Right renal pelvis (tissue), 4 donors: Measurements from ENCODE around the gene EXOSC5. TPM values are rescaled to one million over a fixed set of nuclear protein-coding genes. Genes with fewer than 3 reads are reported as not detected.
"Not testable (repeated sequence)": the region's sequence is repeated elsewhere in the genome, so short reads cannot be mapped to it uniquely, and the experiment has no call there.

Experiments used
- DNase-seq, 4 donors: peaks; one replicate each; pipeline ENCODE4 v3.0.0-alpha.2; 2013; ENCODE audit warnings: low read depth in 4 of 4, low spot score in 3 of 4, missing footprints in 1 of 4
- polyA plus RNA-seq, 4 donors: library from polyadenylated mRNA; unstranded; fragments of 120-200 nt; gene quantifications; one replicate each; pipeline ENCODE4 v1.2.1, GENCODE V29; 2013; ENCODE audit not compliant: insufficient read length in 4 of 4

EXOSC5 gene
- polyA plus RNA-seq, result 10 to 100 TPM; 14.3 to 21.4 (median 16.3) TPM

DNA sequence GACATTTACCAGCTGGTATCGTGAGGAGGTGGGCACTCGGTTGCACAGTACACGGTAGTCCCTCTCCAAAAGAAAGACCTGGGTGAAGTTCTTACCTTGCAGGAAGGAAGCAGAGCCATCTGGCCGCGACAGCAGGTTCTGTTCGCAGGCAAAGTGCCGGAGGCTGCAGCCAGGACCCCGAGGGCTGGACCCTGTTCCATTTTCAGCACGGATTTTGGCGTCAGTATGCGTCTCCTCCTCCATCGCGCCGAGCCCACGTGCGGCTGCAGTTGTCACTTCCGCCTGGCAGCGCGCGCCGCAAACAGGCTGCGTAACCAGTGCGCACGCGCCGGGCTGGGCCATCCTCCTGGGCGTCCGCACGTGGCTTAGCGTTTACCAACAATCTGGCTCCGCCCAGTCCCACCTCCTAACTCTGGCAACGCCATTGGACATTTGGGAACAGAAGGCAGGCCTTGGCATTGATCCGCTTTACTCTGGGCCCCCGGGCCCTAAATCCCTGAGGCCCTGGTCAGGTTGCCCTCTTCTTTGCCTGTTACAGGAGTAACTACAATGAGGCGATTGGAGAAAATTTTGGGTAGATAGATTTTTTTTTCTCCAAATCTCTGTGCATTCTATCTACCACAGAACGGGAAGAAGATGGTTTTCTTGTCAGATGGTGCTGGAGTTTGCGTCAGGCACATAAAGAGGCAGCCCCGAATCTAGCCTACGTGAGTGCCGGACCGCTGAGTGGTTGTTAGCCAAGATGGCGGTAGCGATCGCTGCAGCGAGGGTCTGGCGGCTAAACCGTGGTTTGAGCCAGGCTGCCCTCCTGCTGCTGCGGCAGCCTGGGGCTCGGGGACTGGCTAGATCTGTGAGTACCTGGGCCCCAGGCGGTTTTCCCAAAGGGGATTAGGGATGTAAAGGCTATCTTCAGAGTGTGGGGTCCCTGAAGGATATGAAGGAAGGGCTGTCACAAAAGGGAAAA lies at the start of gene EXOSC5, which contains the start of gene BCKDHA:
TSS of gene EXOSC5 (minus strand) at position 274 of the 964 bp plus-strand sequence. CDS start at position 243, 31 bp downstream.
TSS of gene BCKDHA (plus strand) at position 733 of the 964 bp plus-strand sequence. CDS start at position 743, 10 bp downstream.
- DNase-seq, result peak; percentile 98 to 100 (median 100)

DNA sequence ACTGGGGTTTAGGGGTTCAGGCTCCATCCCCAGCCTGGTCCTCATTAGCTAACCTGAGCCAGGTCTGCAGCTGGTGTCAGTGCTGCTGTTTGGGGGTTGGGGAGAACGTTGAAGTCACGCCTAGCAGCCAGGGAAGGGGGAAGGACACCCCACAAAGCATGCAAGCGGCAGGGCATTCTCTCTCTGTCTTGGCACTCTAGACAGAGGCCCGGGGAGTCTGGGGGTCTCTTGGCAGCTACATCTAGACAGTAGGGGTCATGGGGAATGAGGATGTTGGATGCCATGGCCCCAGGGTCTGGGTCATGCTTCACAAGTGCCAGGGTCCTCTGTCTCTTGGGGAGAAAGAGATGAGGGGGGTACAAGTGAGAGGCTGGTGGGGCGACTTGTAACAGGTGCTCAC lies 48.4 kb upstream of the EXOSC5 start:
- no peak for DNase-seq

DNA sequence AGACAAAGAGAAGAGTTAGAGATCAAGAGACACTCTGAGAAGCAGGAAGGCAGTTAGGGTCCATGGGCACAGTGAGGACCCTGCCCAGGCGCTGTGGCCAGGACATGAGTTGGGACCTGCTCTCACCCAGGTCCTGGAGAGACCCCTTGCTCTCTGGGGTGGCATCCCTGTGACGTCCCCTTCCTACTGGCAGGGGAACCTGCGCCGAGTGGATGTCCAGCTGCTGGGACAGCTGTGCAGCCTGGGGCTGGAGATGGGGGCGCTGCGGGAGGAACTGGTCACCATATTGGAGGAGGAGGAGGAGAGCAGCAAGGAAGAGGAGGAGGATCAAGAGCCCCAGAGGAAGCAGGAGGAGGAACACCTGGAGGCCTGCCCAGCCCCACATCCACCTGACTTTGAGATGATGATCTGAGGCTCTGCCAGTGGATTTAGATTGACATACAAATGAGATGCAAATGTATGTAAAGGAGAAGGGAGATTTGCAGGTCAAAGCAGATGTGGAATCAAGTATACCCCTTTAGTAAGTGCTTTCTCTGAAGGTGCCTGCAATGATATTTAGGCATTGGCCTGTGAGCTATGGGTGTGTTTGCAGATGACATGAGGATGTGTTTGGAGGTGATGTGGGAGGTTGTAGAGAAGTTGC lies 46.8 kb upstream of the EXOSC5 start:
- no peak for DNase-seq

DNA sequence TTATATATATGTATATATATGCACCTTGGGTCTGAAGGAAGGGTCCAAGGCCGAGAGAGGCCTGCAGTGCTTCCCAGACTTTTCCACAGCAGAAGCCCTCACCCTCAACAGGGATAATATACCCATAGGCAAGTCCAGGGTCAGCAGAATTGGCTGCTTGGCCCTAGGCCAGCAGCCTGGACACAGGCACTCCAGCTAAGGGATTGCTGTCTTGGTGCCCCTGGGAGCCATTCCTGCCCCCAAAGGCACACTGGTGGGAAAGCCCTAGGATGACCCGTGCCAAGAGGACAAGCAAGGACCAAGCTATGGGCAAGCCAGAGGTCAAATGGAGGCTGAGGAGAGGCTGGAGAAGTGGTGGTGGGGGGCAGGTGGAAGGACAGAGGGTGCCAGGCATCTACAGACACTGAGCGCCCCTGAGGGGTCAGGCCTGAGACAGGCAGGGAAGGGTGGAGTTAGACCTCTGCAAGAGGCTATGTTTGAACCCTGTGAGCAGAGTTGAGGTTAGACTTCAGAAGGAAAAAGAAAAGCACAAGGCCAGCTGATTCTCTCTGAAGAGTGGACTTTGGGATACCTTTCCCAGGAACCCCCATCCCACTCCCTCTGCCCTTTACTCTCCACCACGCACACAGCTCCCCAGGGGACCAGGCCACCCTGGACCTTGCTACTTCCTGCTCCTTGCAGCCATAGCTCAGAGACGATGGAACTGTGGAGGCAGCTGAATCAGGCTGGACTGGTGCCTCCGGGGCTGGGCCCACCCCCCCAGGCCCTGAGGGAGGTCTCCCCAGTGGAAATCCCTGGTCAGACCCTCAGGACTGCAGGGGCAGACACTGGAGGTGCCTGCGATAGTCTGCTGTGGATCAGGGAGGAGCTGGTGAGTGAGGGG lies 45.6 kb upstream of the EXOSC5 start, which contains the start of gene ERICH4:
TSS of gene ERICH4 (plus strand) at position 684 of the 883 bp plus-strand sequence. CDS start at position 698, 14 bp downstream.
- no peak for DNase-seq

DNA sequence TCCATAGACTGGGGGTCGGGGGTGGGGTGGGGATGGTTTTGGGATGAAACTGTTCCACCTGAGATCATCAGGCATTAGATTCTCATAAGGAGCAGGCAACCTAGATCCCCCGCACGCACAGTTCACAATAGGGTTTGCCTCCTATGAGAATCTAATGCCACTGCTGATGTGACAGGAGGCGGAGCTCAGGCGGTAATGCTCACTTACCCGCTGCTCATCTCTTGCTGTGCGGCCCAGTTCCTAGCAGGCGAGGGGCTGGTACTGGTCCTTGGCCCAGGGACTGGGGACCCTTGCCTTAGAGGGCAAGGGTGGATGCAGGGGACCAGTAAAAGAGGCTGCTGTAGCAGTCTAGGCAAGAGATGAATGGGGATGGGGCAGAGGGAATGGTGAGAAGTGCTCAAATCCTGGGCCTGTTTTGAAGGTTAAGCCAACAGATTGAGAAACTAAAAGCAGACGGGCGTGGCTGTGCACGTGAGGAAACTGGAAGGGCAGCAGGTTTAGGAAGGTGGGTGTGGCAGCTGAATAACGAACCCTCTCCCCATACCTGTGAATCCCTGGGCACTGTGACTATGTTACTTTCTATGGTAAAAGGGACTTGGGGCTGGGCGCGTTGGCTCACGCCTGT lies 44.3 kb upstream of the EXOSC5 start:
- no peak for DNase-seq

GRCh38 chr19:41439441-41440222 lies 42.5 kb upstream of the EXOSC5 start, which contains the start of gene DMAC2:
Gene DMAC2 (minus strand): TSS chr19:41439912. CDS start chr19:41439899, 13 bp downstream.
- peak; percentile 93 to 96 (median 94) for DNase-seq

GRCh38 chr19:41437944-41438574 lies 40.9 kb upstream of the EXOSC5 start:
- no peak for DNase-seq

GRCh38 chr19:41436674-41436951 lies 39.5 kb upstream of the EXOSC5 start:
- no peak for DNase-seq

DNA sequence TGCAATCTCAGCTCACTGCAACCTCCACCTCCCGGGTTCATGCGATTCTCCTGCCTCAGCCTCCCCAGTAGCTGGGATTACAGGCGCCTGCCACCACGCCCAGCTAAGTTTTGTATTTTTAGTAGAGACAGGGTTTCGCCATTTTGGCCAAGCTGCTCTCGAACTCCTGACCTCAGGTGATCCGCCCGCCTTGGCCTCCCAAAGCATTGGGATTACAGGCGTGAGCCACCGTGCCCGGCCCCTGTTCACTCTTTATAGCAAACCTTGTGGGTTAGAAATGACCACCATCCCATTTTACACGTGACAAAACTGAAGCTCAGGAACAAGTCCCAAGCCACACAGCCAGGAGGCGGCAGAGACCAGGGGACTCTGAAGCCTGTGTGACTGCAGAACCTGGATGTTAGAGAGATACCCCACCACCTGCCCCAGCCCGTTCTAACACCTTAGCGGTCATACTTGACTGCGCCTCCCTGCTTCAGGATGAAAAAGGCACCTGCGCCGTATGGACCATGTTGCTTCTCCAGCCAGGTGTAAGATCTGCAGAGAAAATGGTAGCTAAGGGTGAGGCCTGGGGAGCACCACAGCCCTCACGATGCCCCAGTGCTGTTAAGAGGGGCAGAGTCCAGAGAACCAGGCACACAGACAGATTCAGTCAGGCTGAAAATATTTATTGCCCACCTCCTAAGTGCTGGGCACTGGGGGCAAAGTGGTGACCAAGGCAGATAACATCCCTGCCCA lies 38.9 kb upstream of the EXOSC5 start:
- no peak for DNase-seq

GRCh38 chr19:41435376-41435775 lies 38.2 kb upstream of the EXOSC5 start:
- not testable (repeated sequence) for DNase-seq

- no peak for DNase-seq
Observed at GRCh38 chr19:41434450-41434849, 37.3 kb upstream of the EXOSC5 start.

- no peak for DNase-seq
Observed at GRCh38 chr19:41433171-41433570, 36.0 kb upstream of the EXOSC5 start.

GRCh38 chr19:41431426-41432386 lies 34.5 kb upstream of the EXOSC5 start:
- no peak for DNase-seq

DNA sequence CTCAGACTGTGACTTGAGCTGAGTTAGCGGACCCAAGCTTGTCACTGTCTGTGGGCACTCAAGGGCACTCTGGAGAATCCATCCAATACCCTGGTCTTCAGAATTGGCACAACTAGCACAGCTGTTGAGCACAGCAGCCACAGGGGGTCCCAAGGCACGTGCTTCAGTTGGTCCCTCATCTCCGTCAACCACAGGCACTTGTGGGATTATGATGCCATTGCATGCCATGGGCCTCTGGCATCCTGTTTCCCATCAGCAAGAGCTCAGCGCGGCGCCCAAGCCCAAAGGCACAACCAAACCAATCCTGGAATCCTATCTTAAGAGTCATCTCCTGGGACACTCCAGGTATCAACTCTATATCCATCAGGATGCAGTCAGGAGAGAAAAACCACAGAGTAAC lies 33.8 kb upstream of the EXOSC5 start:
- DNase-seq, result no peak

DNA sequence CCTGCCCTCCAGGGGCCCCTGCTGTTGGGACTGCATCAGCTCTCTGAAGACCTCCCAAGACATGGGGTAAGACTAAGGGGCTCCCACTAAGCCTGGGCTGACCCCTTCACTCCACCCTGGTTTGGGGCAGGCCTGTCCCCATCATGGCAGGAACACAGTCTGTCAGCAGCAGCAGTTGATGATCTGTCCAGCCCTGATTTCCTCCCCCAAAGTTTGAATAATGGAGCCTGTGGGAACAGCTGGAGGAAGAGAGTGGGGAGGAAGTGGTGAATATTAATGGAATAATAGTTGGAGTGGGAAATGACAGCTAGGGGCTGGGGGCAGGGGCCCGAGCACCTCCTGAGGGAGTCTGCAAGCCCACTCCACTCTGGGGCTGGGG lies 31.3 kb upstream of the EXOSC5 start:
- DNase-seq, result no peak

- no peak for DNase-seq
Observed at GRCh38 chr19:41427647-41428480, 30.7 kb upstream of the EXOSC5 start.
